OCI-LY1 (cell line): ENCODE data around the gene CNPY4.

Experiments used
- H2AFZ ChIP-seq: fragments of 200-600 bp; sonication (generic), shearing (Covaris generic); 2 replicates; pipeline ENCODE4 v1.6.0; 2014; ENCODE audit warnings: antibody characterized with exemption, mild to moderate bottlenecking, low read length
- H3F3A ChIP-seq: fragments of 200-600 bp; sonication (generic), shearing (Covaris generic); 2 replicates; pipeline ENCODE4 v1.6.0; 2014; ENCODE audit warnings: mild to moderate bottlenecking, antibody characterized with exemption, low read length, moderate library complexity; ENCODE audit not compliant: insufficient read depth
- H3K27ac ChIP-seq: fragments of 200-600 bp; sonication (generic); 2 replicates; pipeline ENCODE4 v1.5.1; 2014; ENCODE audit warnings: low read length, mixed run types, mild to moderate bottlenecking, low read depth; ENCODE audit not compliant: poor library complexity, severe bottlenecking
- H3K27me3 ChIP-seq: fragments of 200-600 bp; sonication (generic); 2 replicates; pipeline ENCODE4 v1.6.0; 2014; ENCODE audit warnings: antibody characterized with exemption, mild to moderate bottlenecking, low read length, moderate library complexity; ENCODE audit not compliant: insufficient read depth
- H3K36me3 ChIP-seq: fragments of 200-600 bp; sonication (generic); 2 replicates; pipeline ENCODE4 v1.6.1; 2014; ENCODE audit warnings: mild to moderate bottlenecking, antibody characterized with exemption, low read length, moderate library complexity, mixed read lengths; ENCODE audit not compliant: insufficient read depth
- H3K4me1 ChIP-seq: fragments of 200-600 bp; sonication (generic); 2 replicates; pipeline ENCODE4 v1.5.1; 2014; ENCODE audit warnings: mild to moderate bottlenecking, low read length, moderate library complexity; ENCODE audit not compliant: insufficient read depth, severe bottlenecking
- H3K4me2 ChIP-seq: fragments of 200-600 bp; sonication (generic), shearing (Covaris generic); 2 replicates; pipeline ENCODE4 v1.6.1; 2014; ENCODE audit warnings: low read length
- H3K4me3 ChIP-seq: fragments of 200-600 bp; sonication (generic); 2 replicates; pipeline ENCODE4 v1.5.1; 2014; ENCODE audit warnings: low read length, low read depth, mild to moderate bottlenecking, mixed read lengths; ENCODE audit not compliant: poor library complexity, severe bottlenecking
- H3K79me2 ChIP-seq: fragments of 200-600 bp; shearing (Covaris generic); 2 replicates; pipeline ENCODE4 v1.6.1; 2016; ENCODE audit warnings: mixed run types, low read length, mixed read lengths; ENCODE audit not compliant: insufficient read depth
- H3K9ac ChIP-seq: fragments of 200-600 bp; sonication (generic), shearing (Covaris generic); 2 replicates; pipeline ENCODE4 v1.6.1; 2014; ENCODE audit warnings: mild to moderate bottlenecking, low read length, mixed read lengths
- H3K9me2 ChIP-seq: fragments of 200-600 bp; sonication (generic), shearing (Covaris generic); 2 replicates; pipeline ENCODE4 v1.6.1; 2014; ENCODE audit warnings: low read depth, mild to moderate bottlenecking, low read length, mixed read lengths
- H3K9me3 ChIP-seq: fragments of 200-600 bp; shearing (Covaris generic); 2 replicates; pipeline ENCODE4 v1.6.1; 2014; ENCODE audit warnings: low read length, mixed read lengths
- H4K20me1 ChIP-seq: fragments of 200-600 bp; sonication (generic), shearing (Covaris generic); 2 replicates; pipeline ENCODE4 v1.6.0; 2016; ENCODE audit warnings: mild to moderate bottlenecking, low read length; ENCODE audit not compliant: insufficient read depth
- EZH2 ChIP-seq: fragments of 200-600 bp; sonication (generic), shearing (Covaris generic); IDR thresholded peaks from 2 replicates; pipeline ENCODE4 v1.8.0; 2017; ENCODE audit warnings: borderline replicate concordance, mixed run types, mild to moderate bottlenecking, antibody characterized with exemption, low read length, moderate library complexity, mixed read lengths
- TF ChIP-seq, protein P1 (sequence below): fragments of 200-600 bp; sonication (generic), shearing (Covaris generic); IDR thresholded peaks from 2 replicates; pipeline ENCODE4 v1.5.1; 2017; ENCODE audit warnings: mild to moderate bottlenecking, antibody characterized with exemption, low read length, moderate library complexity, mixed read lengths

The CNPY4 gene

GRCh38 chr7:100126239-100126930 lies 7.0 kb downstream of the CNPY4 start:
- no peaks in the 10 kb centered on the region for H3K79me2 ChIP-seq
- H3K27me3 ChIP-seq = no peaks in the 10 kb centered on the region
- H3K9me3 ChIP-seq = no peaks in the 10 kb centered on the region
- peaks cover 43% of the 10 kb centered on the region for H3K4me1 ChIP-seq
- no peaks in the 10 kb centered on the region for H3F3A ChIP-seq
- peak overlapping the region; percentile 84 for H3K9ac ChIP-seq
- H4K20me1 ChIP-seq = no peaks in the 10 kb centered on the region
- peak overlapping the region; percentile 70 for H3K4me3 ChIP-seq
- peak overlapping the region; percentile 70 for H3K4me2 ChIP-seq
- peaks cover 18% of the 10 kb centered on the region; the same call in 1 of the 2 replicates for H3K36me3 ChIP-seq
- no peaks in the 10 kb centered on the region for H3K9me2 ChIP-seq
- TF ChIP-seq, protein P1, sequence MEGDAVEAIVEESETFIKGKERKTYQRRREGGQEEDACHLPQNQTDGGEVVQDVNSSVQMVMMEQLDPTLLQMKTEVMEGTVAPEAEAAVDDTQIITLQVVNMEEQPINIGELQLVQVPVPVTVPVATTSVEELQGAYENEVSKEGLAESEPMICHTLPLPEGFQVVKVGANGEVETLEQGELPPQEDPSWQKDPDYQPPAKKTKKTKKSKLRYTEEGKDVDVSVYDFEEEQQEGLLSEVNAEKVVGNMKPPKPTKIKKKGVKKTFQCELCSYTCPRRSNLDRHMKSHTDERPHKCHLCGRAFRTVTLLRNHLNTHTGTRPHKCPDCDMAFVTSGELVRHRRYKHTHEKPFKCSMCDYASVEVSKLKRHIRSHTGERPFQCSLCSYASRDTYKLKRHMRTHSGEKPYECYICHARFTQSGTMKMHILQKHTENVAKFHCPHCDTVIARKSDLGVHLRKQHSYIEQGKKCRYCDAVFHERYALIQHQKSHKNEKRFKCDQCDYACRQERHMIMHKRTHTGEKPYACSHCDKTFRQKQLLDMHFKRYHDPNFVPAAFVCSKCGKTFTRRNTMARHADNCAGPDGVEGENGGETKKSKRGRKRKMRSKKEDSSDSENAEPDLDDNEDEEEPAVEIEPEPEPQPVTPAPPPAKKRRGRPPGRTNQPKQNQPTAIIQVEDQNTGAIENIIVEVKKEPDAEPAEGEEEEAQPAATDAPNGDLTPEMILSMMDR = no peak
- TF ChIP-seq EZH2 = no peak
- H3K27ac ChIP-seq = peak overlapping the region; percentile 94
- H2AFZ ChIP-seq = no peak overlapping the region

- Histone ChIP-seq H3K9ac (peak within 1 kb of the TSS; percentile 84), H3K4me2 (peak within 1 kb of the TSS; percentile 70), H3K27ac (peak within 1 kb of the TSS; percentile 94), H3K36me3 (peaks cover 18% of the 10 kb centered on the region; the same call in 1 of the 2 replicates), H4K20me1 (no peaks in the 10 kb centered on the region), H3K9me2 (no peaks in the 10 kb centered on the region), H3K27me3 (no peaks in the 10 kb centered on the region), H3K4me3 (peak within 1 kb of the TSS; percentile 70), H3F3A (no peaks in the 10 kb centered on the region), H3K9me3 (no peaks in the 10 kb centered on the region), H3K79me2 (no peaks in the 10 kb centered on the region), H2AFZ (no peak within 1 kb of the TSS), H3K4me1 (peaks cover 39% of the 10 kb centered on the region)
- TF ChIP-seq, protein P1 = no peak
- TF ChIP-seq EZH2 = no peak
Measured at GRCh38 chr7:100126931-100127865, 7.8 kb downstream of the CNPY4 start, which contains the start of gene MBLAC1. Gene MBLAC1 (plus strand): TSS chr7:100126967. CDS start chr7:100127396, 429 bp downstream.

DNA sequence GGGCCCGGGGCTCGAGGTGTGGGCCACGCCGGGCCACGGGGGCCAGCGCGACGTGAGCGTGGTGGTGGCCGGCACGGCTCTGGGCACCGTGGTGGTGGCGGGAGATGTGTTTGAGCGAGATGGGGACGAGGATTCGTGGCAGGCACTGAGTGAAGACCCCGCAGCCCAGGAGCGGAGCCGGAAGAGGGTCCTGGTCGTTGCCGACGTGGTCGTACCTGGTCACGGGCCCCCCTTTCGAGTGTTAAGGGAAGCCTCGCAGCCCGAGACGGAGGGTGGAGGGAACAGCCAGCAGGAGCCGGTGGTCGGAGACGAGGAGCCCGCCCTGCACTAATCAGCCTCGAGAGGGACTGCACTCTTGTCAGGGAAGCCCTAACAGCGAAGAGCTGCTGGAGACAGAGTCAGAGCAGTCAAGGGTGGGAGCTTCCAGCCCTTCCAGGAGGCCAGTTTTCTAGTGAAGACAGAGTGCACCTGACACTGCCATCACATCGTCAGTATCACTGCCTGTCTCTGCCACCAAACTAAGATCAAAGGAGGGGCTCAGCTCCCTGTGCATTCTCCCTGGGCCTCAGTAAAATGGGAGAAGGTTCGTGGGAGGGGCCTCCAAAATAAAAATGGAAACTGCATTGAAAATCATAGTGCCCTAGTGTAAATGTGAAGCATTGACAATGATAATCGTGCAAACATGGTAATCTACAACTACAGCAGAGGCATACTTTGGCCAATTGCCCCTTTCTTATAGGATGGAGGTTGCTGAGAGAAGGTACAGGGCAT lies 8.6 kb downstream of the CNPY4 start:
- H3K9ac ChIP-seq = peak overlapping the region; percentile 84
- no peaks in the 10 kb centered on the region for H3K27me3 ChIP-seq
- peak overlapping the region; percentile 70 for H3K4me2 ChIP-seq
- no peaks in the 10 kb centered on the region for H4K20me1 ChIP-seq
- no peak overlapping the region for H2AFZ ChIP-seq
- peaks cover 32% of the 10 kb centered on the region for H3K4me1 ChIP-seq
- H3K27ac ChIP-seq = no peak overlapping the region
- no peaks in the 10 kb centered on the region for H3K9me3 ChIP-seq
- H3F3A ChIP-seq = no peaks in the 10 kb centered on the region
- H3K9me2 ChIP-seq = no peaks in the 10 kb centered on the region
- H3K36me3 ChIP-seq = peaks cover 18% of the 10 kb centered on the region; the same call in 1 of the 2 replicates
- no peaks in the 10 kb centered on the region for H3K79me2 ChIP-seq
- peak overlapping the region; percentile 70 for H3K4me3 ChIP-seq
- no peak for TF ChIP-seq EZH2
- TF ChIP-seq, protein P1 = no peak
